Smooth muscle cell (in vitro differentiated cells): ENCODE results near the gene ZNF593. TPM values are rescaled to one million over a fixed set of nuclear protein-coding genes. Genes with fewer than 3 reads are reported as not detected.

Experiments
- DNase-seq: peaks from one replicate; lab custom pipeline; 2025; ENCODE audit not compliant: unreplicated experiment; lab: John Stamatoyannopoulos, UW
- H2AFZ ChIP-seq: fragments of 200-600 bp; sonication (generic); 2 replicates; pipeline ENCODE4 v1.6.0; 2016; ENCODE audit warnings: antibody characterized with exemption, low read depth, mild to moderate bottlenecking
- H3F3A ChIP-seq: fragments of 200-600 bp; sonication (generic); 2 replicates; pipeline ENCODE4 v1.6.0; 2017; ENCODE audit warnings: antibody characterized with exemption, low read depth
- H3K27ac ChIP-seq: fragments of 200-600 bp; sonication (generic); 2 replicates; pipeline ENCODE4 v1.5.1; 2016; ENCODE audit warnings: low read depth, mild to moderate bottlenecking
- H3K27me3 ChIP-seq: fragments of 200-600 bp; sonication (generic); 2 replicates; pipeline ENCODE4 v1.6.1; 2016; ENCODE audit warnings: low read depth, mild to moderate bottlenecking
- H3K36me3 ChIP-seq: fragments of 200-600 bp; sonication (generic); 2 replicates; pipeline ENCODE4 v1.5.1; 2016; ENCODE audit warnings: low read depth
- H3K4me1 ChIP-seq: fragments of 200-600 bp; sonication (generic); 2 replicates; pipeline ENCODE4 v1.5.1; 2016; ENCODE audit warnings: low read depth
- H3K4me2 ChIP-seq: fragments of 200-600 bp; sonication (generic); 2 replicates; pipeline ENCODE4 v1.6.0; 2016; ENCODE audit warnings: mild to moderate bottlenecking
- H3K4me3 ChIP-seq: fragments of 200-600 bp; sonication (generic); 2 replicates; pipeline ENCODE4 v1.5.1; 2016; ENCODE audit warnings: mild to moderate bottlenecking
- H3K79me2 ChIP-seq: fragments of 200-600 bp; sonication (generic); 2 replicates; pipeline ENCODE4 v1.6.0; 2016; ENCODE audit warnings: low read depth, mild to moderate bottlenecking
- H3K9ac ChIP-seq: fragments of 200-600 bp; sonication (generic); 2 replicates; pipeline ENCODE4 v1.6.0; 2016; ENCODE audit warnings: low read depth
- H3K9me3 ChIP-seq: fragments of 200-600 bp; sonication (generic); replicated peaks from 2 replicates; pipeline ENCODE4 v1.5.1; 2016; ENCODE audit warnings: low read depth
- H4K20me1 ChIP-seq: fragments of 200-600 bp; sonication (generic); 2 replicates; pipeline ENCODE4 v1.6.0; 2016; ENCODE audit warnings: low read depth
- WGBS: methylation state at CpG from one replicate; pipeline ENCODE4 v1.1.7; 2016; ENCODE audit warnings: low lambda C conversion rate; 5-methylcytosine and 5-hydroxymethylcytosine counted together
- polyA plus RNA-seq: library from polyadenylated mRNA; unstranded; fragments of >200 nt; fragmentation: Nextera tagmentation; extraction: Ambion mirVana; gene quantifications from 2 replicates; pipeline ENCODE4 v1.2.1, GENCODE V29; 2016
- total RNA-seq: library from RNA; depleted of rRNA; stranded (reverse); fragments of >200 nt; gene quantifications from 2 replicates; pipeline ENCODE4 v1.2.3, GENCODE V29; 2014
- TF ChIP-seq, protein P1 (sequence below): fragments of 200-600 bp; sonication (generic); IDR thresholded peaks from 2 replicates; pipeline ENCODE4 v1.5.1; 2017; ENCODE audit warnings: borderline replicate concordance, mild to moderate bottlenecking, antibody characterized with exemption; ENCODE audit not compliant: insufficient read depth, poor library complexity, severe bottlenecking

Gene ZNF593
- total and polyA plus RNA-seq, 2 experiments from 2014 or later: 38.4 to 52.4 TPM

DNA sequence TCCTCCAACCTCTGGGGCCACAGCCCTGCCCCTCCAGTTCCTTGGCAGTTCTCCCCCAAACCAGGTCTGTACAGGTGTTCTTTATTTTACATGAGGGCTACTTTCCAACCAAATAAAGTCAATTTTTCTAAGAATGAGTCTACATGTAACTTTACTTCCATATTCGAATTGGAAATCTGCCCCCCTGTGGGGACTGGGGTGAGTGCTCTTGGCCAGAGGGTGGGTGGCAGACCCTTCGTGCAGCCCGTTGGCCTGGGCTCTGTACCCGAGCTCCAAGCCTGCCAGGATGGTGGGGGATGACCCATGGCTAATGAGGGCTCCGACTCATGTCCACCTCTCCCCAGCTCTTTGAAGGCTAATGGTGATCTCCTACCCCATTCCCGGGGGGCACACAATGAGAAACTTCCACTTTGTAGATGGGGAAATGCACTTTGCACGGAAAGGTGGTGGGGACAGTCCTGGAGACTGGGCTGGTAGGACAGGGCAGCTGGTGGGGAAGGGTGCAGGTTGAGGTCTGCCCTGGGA, 20.1 kb downstream of the ZNF593 start:
- Histone ChIP-seq H3K4me2 (no peak overlapping the region), H3K79me2 (no peaks in the 10 kb centered on the region), H3K27me3 (no peaks in the 10 kb centered on the region), H4K20me1 (no peaks in the 10 kb centered on the region), H3K4me1 (no peaks in the 10 kb centered on the region), H3K9me3 (no peaks in the 10 kb centered on the region), H3K9ac (no peak overlapping the region), H3F3A (no peaks in the 10 kb centered on the region), H2AFZ (no peak overlapping the region), H3K4me3 (no peak overlapping the region), H3K36me3 (no peaks in the 10 kb centered on the region), H3K27ac (no peak overlapping the region)
- no peak for DNase-seq
- TF ChIP-seq, protein P1, sequence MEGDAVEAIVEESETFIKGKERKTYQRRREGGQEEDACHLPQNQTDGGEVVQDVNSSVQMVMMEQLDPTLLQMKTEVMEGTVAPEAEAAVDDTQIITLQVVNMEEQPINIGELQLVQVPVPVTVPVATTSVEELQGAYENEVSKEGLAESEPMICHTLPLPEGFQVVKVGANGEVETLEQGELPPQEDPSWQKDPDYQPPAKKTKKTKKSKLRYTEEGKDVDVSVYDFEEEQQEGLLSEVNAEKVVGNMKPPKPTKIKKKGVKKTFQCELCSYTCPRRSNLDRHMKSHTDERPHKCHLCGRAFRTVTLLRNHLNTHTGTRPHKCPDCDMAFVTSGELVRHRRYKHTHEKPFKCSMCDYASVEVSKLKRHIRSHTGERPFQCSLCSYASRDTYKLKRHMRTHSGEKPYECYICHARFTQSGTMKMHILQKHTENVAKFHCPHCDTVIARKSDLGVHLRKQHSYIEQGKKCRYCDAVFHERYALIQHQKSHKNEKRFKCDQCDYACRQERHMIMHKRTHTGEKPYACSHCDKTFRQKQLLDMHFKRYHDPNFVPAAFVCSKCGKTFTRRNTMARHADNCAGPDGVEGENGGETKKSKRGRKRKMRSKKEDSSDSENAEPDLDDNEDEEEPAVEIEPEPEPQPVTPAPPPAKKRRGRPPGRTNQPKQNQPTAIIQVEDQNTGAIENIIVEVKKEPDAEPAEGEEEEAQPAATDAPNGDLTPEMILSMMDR: no peak
- WGBS: 88% methylated on average over 7 of the region's 7 CpGs

DNA sequence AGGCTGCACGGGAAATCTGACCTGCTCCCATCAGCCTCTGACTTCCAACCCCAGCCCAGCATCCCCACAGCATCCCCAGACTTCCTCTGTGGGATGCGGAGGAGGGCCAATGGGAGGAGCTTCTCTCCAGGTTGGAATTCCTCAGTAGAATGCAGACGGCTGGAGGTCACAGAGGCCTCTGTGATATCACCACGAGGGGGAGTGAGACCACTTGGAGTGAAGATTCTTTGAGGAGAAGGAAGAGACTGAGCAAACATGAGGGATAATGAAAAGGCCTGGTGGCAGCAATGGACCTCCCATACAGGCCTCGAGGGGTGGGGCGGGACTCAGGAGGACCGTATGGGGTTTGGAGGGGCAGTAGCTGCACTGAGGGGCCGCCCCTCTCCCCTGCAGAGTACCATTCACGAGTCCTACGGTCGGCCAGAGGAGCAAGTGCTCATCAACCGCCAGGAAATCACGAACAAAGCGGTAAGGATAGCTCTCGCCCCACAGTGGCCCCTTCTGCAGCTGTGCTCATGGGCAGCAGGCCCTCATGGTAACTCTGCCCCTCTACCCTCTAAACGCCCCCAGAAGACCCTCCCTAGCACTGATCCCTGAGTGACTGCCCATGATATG, 20.8 kb downstream of the ZNF593 start, which contains the start of gene CATSPER4:
CATSPER4 (plus strand) TSS at position 230 of the 615 bp plus-strand sequence; CDS start at position 256, 26 bp downstream.
- H3K4me3 ChIP-seq: no peak within 1 kb of the TSS
- TF ChIP-seq, protein P1: peak; percentile 40
- no peaks in the 10 kb centered on the region for H3K4me1 ChIP-seq
- no peaks in the 10 kb centered on the region for H4K20me1 ChIP-seq
- no peak for DNase-seq
- no peaks in the 10 kb centered on the region for H3F3A ChIP-seq
- no peaks in the 10 kb centered on the region for H3K79me2 ChIP-seq
- WGBS: 40% methylated on average over 16 of the region's 16 CpGs
- H3K9ac ChIP-seq: no peak within 1 kb of the TSS
- H3K27ac ChIP-seq: no peak within 1 kb of the TSS
- H3K9me3 ChIP-seq: no peaks in the 10 kb centered on the region
- H3K4me2 ChIP-seq: no peak within 1 kb of the TSS
- H3K27me3 ChIP-seq: no peaks in the 10 kb centered on the region
- H2AFZ ChIP-seq: no peak within 1 kb of the TSS
- H3K36me3 ChIP-seq: no peaks in the 10 kb centered on the region

DNA sequence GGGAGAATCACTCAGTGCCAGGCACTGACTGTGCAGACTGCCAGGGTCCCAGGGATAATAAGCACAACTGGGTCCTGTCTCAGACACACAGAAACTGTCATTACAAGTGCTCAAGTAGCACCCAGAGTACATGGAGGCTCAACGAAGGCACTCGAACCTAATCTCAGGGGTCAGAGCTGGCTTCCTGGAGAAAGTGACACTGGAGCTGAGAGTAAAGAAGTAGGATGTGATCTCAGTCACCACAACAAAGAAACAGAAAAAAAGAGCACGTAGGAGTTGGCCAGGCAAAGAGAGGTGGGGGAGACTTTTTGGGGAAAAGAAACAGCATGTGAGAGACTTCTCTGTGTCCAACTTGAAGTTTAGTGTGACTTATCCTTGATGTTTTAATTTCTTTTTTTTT, 22.0 kb downstream of the ZNF593 start:
- no peaks in the 10 kb centered on the region for H3K79me2 ChIP-seq
- no peaks in the 10 kb centered on the region for H4K20me1 ChIP-seq
- no peak overlapping the region for H2AFZ ChIP-seq
- no peak overlapping the region for H3K4me3 ChIP-seq
- H3K4me2 ChIP-seq: no peak overlapping the region
- DNase-seq: no peak
- no peaks in the 10 kb centered on the region for H3F3A ChIP-seq
- TF ChIP-seq, protein P1: no peak
- H3K9me3 ChIP-seq: no peaks in the 10 kb centered on the region
- H3K27ac ChIP-seq: no peak overlapping the region
- no peaks in the 10 kb centered on the region for H3K36me3 ChIP-seq
- H3K9ac ChIP-seq: no peak overlapping the region
- no peaks in the 10 kb centered on the region for H3K4me1 ChIP-seq
- 85% methylated on average over 3 of the region's 3 CpGs for WGBS
- no peaks in the 10 kb centered on the region for H3K27me3 ChIP-seq

DNA sequence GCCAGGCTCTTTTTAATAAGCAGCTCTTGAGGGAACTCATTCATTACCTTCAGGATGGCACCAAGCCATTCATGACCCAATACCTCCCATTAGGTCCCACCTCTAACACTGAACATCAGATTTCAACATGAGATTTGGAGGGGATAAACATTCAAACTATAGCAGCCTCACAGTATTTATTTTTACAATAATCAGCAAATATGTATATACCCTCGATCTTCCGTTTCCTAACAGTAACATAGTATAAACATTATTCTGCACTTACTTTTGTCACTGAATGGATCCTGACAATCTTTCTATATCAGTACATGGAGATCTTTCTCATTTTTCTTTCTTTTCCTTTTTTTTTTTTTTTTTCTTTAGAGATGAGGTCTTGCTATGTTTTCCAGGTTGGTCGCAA, 26.1 kb downstream of the ZNF593 start:
- H3F3A ChIP-seq: no peaks in the 10 kb centered on the region
- H4K20me1 ChIP-seq: no peaks in the 10 kb centered on the region
- H3K36me3 ChIP-seq: no peaks in the 10 kb centered on the region
- no peaks in the 10 kb centered on the region for H3K27me3 ChIP-seq
- no peaks in the 10 kb centered on the region for H3K9me3 ChIP-seq
- no peak overlapping the region for H3K4me3 ChIP-seq
- TF ChIP-seq, protein P1: no peak
- no peak overlapping the region for H2AFZ ChIP-seq
- no peaks in the 10 kb centered on the region for H3K79me2 ChIP-seq
- DNase-seq: no peak
- H3K27ac ChIP-seq: no peak overlapping the region
- no peak overlapping the region for H3K9ac ChIP-seq
- H3K4me2 ChIP-seq: no peak overlapping the region
- H3K4me1 ChIP-seq: no peaks in the 10 kb centered on the region
- 96% methylated on average over 3 of the region's 3 CpGs for WGBS
